HUDEP-2 (cell line): ENCODE results near the gene ANKLE2.
A peak's percentile ranks its signal among the peaks of the same experiment; 100 is the strongest.
"Not testable (repeated sequence)": the region's sequence is repeated elsewhere in the genome, so short reads cannot be mapped to it uniquely, and the experiment has no call there.

Experiments used
- DNase-seq, 76 experiments: peaks; one replicate each; lab custom pipeline; 2025; ENCODE audit not compliant: unreplicated experiment in 76 of 76; lab: John Stamatoyannopoulos, UW

Gene ANKLE2

GRCh38 chr12:132695431-132695830, 66.2 kb downstream of the ANKLE2 start:
- peak in 8 of 76 experiments; percentile 10 to 62 (median 25) for DNase-seq

- not testable (repeated sequence) for DNase-seq
Observed at GRCh38 chr12:132694888-132695287, 66.7 kb downstream of the ANKLE2 start.

- not testable (repeated sequence) for DNase-seq
Observed at GRCh38 chr12:132692030-132692429, 69.6 kb downstream of the ANKLE2 start.

GRCh38 chr12:132690112-132690511, 71.5 kb downstream of the ANKLE2 start:
- DNase-seq = no peak

- no peak for DNase-seq
Observed at GRCh38 chr12:132689227-132689626, 72.4 kb downstream of the ANKLE2 start.

GRCh38 chr12:132687211-132688164, 74.1 kb downstream of the ANKLE2 start, which contains the start of the genes POLE and PXMP2:
POLE (minus strand) TSS chr12:132687342; CDS start chr12:132687315, 27 bp downstream.
PXMP2 (plus strand) TSS chr12:132687587; CDS start chr12:132687671, 84 bp downstream.
- DNase-seq = peak in 74 of 76 experiments; percentile 44 to 97 (median 91)

GRCh38 chr12:132686825-132687210, 74.8 kb downstream of the ANKLE2 start:
- peak in 16 of 76 experiments; percentile 8 to 58 (median 38) for DNase-seq

- DNase-seq = no peak
Observed at GRCh38 chr12:132685400-132685799, 76.2 kb downstream of the ANKLE2 start.

GRCh38 chr12:132677492-132677891, 84.1 kb downstream of the ANKLE2 start:
- DNase-seq = no peak

GRCh38 chr12:132675757-132676432, 85.7 kb downstream of the ANKLE2 start:
- DNase-seq = no peak
